Choroid plexus epithelial cell (primary cell): ENCODE data around the gene MROH8.
"Not testable (repeated sequence)": the region's sequence is repeated elsewhere in the genome, so short reads cannot be mapped to it uniquely, and the experiment has no call there.

Source experiments
- DNase-seq: peaks from one replicate; pipeline ENCODE4 v3.0.0-alpha.2; 2010; ENCODE audit warnings: low read depth
- H3K4me3 ChIP-seq: 2 replicates; pipeline ENCODE4 v1.5.1; 2011; ENCODE audit warnings: low read depth, mild to moderate bottlenecking, control low read depth, low read length, moderate library complexity
- CTCF ChIP-seq: conservative IDR thresholded peaks from 2 replicates; pipeline ENCODE4 v1.5.1; 2011; ENCODE audit warnings: low read depth, mild to moderate bottlenecking, control low read depth, inconsistent platforms, low read length, moderate library complexity

MROH8 gene

GRCh38 chr20:37075932-37076685 is 103.2 kb downstream of the MROH8 start:
- DNase-seq, result peak; percentile 14
- no peak for TF ChIP-seq CTCF
- H3K4me3 ChIP-seq, result no peak overlapping the region

- H3K4me3 ChIP-seq, result no peak overlapping the region
- DNase-seq, result no peak
- TF ChIP-seq CTCF, result no peak
Measured at GRCh38 chr20:37072293-37073196, 106.8 kb downstream of the MROH8 start.

GRCh38 chr20:37071481-37071911 is 107.9 kb downstream of the MROH8 start:
- H3K4me3 ChIP-seq, result no peak overlapping the region
- DNase-seq, result peak; percentile 73
- no peak for TF ChIP-seq CTCF

- H3K4me3 ChIP-seq, DNase-seq: not testable (repeated sequence)
Measured at GRCh38 chr20:37069563-37069962, 109.8 kb downstream of the MROH8 start.

GRCh38 chr20:37066168-37066567 is 113.2 kb downstream of the MROH8 start:
- TF ChIP-seq CTCF, result no peak
- DNase-seq, result no peak
- no peak overlapping the region for H3K4me3 ChIP-seq

- TF ChIP-seq CTCF, result no peak
- no peak for DNase-seq
Measured at GRCh38 chr20:37055276-37055675, 124.1 kb downstream of the MROH8 start.

GRCh38 chr20:37053230-37053950 is 126.0 kb downstream of the MROH8 start:
- no peak overlapping the region for H3K4me3 ChIP-seq
- DNase-seq, result peak; percentile 45
- TF ChIP-seq CTCF, result no peak

More at GRCh38 chr20:37055276-37055675, 124.1 kb downstream of the MROH8 start:
- no peak overlapping the region for H3K4me3 ChIP-seq
